A549 treated with CpdA at 1 μM for 4 hours (cell line): ENCODE data around the gene SFT2D2. TPM values are rescaled to one million over a fixed set of nuclear protein-coding genes. Genes with fewer than 3 reads are reported as not detected.

Experiments
- total RNA-seq: library from RNA; stranded (reverse); fragments of 200-300 nt; extraction: Qiagen RNA extraction; gene quantifications from 5 replicates; pipeline ENCODE4 v1.2.3, GENCODE V29; 2022; ENCODE audit warnings: low read depth

Gene SFT2D2
- total RNA-seq, result 12.2 to 20.5 TPM (median 14.6 TPM) in 5 replicates

GRCh38 chr1:168225476-168226190 lies at the start of gene SFT2D2:
SFT2D2 (plus strand) TSS chr1:168226004; CDS start chr1:168226080, 76 bp downstream.

DNA sequence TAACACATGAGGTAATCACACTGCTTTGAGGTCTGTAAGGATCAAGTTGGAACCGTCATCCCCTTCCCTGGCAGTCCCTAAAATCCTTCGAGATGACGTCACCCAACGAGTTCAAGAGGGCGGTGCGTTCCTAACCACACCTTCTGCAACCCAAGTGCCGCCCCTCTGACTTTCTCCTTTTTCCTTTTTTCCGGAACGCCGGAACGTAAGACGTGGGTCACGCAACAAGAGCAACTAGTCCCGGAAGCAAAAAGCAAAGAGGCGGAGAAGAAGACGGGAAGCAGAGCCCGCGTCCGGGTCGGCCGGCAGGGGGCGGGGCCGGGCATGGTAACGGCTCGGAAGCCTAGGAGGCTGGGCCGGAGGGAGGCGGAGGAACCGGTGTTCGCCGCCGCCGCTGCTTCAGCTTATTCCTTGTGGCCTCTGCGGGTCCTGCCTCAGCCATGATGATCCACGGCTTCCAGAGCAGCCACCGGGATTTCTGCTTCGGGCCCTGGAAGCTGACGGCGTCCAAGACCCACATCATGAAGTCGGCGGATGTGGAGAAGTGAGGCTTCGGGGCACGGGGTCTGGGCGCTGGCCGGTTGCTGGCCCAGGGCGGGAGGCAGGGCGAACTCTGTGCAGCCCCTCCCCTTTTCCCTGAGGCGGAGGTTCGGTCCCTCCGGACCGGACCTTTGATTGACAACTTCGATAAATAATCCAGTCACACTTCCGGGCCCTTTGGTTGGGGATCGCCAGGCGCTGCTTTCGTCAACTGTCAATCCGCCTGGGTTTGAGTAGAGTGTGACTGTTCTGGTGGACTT lies 47.0 kb upstream of the SFT2D2 start, which contains the start of gene TIPRL:
Gene TIPRL, plus strand, starts transcription at position 325 of the 800 bp plus-strand sequence. Its CDS starts 116 bp downstream, at position 441.

DNA sequence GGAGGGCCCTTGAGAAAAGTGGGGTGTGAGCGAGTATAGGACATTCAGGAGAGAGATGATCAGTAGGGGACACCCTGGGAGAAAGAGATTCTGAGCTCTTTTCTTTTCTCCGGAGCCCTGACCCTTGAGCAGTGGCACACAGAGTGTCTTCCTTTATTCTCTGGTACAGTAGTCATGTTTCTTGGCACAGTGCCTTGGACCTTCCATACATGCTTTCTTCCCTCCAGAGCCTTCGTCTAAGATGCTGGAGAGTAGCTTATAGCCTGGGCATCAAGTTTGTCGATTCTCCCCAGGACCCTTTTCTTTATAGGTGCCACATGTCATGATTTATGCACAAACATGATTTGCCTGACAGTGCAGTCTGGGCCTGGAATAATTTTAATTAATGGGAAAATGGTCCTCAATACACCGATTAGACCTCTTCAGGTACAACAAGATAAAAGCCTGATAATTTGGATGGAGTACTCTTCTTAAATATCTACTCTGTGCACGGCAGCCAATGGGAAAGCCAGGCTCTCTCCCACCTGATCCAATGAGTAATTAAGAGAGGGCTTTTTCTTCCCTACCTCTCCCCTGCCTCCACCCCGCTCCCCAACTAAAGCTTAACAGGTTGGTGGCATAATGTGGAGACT lies 54.6 kb downstream of the SFT2D2 start, which contains the start of gene TBX19:
Gene TBX19, plus strand, starts transcription at position 582 of the 632 bp plus-strand sequence. CDS start 214 bp downstream, outside the sequence.

Other genes with a start within 250 kb of the SFT2D2 start
- gene GPR161, start 89.1 kb upstream of the SFT2D2 start, total RNA-seq, result 8.5 to 16.3 TPM (median 13.7 TPM) in 5 replicates
- 32.5 to 38.2 TPM (median 33.3 TPM) in 5 replicates for gene TIPRL, start 47.0 kb upstream of the SFT2D2 start, total RNA-seq
- gene TBX19, start 54.9 kb downstream of the SFT2D2 start, total RNA-seq, result 0.49 to 0.96 TPM (median 0.87 TPM) in 5 replicates